GM12878 (cell line): ENCODE data around the gene SLC6A3.

Experiments used
- BRCA1 ChIP-seq: IDR thresholded peaks from 2 replicates; pipeline ENCODE4 v1.6.1; 2011; ENCODE audit warnings: low read depth, low read length, improper control_type of control experiment
- CHD1 ChIP-seq: IDR thresholded peaks from 2 replicates; pipeline ENCODE4 v1.6.1; 2012; ENCODE audit warnings: low read depth, low read length, improper control_type of control experiment
- CTCF ChIP-seq, 3 experiments: IDR thresholded peaks in 2 of 3; conservative IDR thresholded peaks in 1 of 3; 2 replicates each; pipeline ENCODE4 v1.5.1; 2011; ENCODE audit warnings: low read depth in 3 of 3, low read length in 3 of 3, mild to moderate bottlenecking in 3 of 3, control low read depth in 2 of 3, moderate library complexity in 2 of 3, inconsistent platforms in 1 of 3, mixed read lengths in 1 of 3; ENCODE audit not compliant: control insufficient read depth in 2 of 3, insufficient read depth in 1 of 3; ENCODE audit errors: extremely low read depth in 1 of 3
- E2F4 ChIP-seq: IDR thresholded peaks from 2 replicates; pipeline ENCODE4 v1.6.1; 2012; ENCODE audit warnings: low read depth, low read length, improper control_type of control experiment
- EED ChIP-seq: sonication (generic); IDR thresholded peaks from 2 replicates; pipeline ENCODE4 v1.6.1; 2016; ENCODE audit warnings: antibody characterized with exemption, low read depth
- EP300 ChIP-seq, 2 experiments: fragments of 150-350 bp in 1 of 2; IDR thresholded peaks; 2 replicates each; pipeline ENCODE4 v1.6.1; 2011 to 2012; ENCODE audit warnings: low read depth in 2 of 2, low read length in 2 of 2, borderline replicate concordance in 1 of 2, improper control_type of control experiment in 1 of 2, inconsistent platforms in 1 of 2; ENCODE audit not compliant: control insufficient read depth in 1 of 2
- MAX ChIP-seq: IDR thresholded peaks from 2 replicates; pipeline ENCODE4 v1.6.1; 2012; ENCODE audit warnings: low read depth, low read length, improper control_type of control experiment
- NR2C2 ChIP-seq: IDR thresholded peaks from 2 replicates; pipeline ENCODE4 v1.6.1; 2011; ENCODE audit warnings: borderline replicate concordance, low read depth; ENCODE audit not compliant: control insufficient read depth, insufficient read length
- SIN3A ChIP-seq: IDR thresholded peaks from 2 replicates; pipeline ENCODE4 v1.6.1; 2012; ENCODE audit warnings: low read depth, low read length, improper control_type of control experiment
- TARDBP ChIP-seq: IDR thresholded peaks from 2 replicates; pipeline ENCODE4 v1.6.1; 2016; ENCODE audit warnings: borderline replicate concordance
- ZBTB4 ChIP-seq: fragments of 450-650 bp; formaldehyde crosslinking; IDR thresholded peaks from 2 replicates; pipeline ENCODE4 v1.4.0; 2022; ENCODE audit warnings: mild to moderate bottlenecking, moderate library complexity

- TF ChIP-seq NR2C2: no peak
- TF ChIP-seq EED: no peak
- TF ChIP-seq E2F4: no peak
- TF ChIP-seq CHD1: no peak
- no peak for TF ChIP-seq BRCA1
- no peak for TF ChIP-seq SIN3A
- TF ChIP-seq TARDBP: no peak
- TF ChIP-seq EP300 (IDR thresholded peaks at IDR 0.05; ENCODE audit: borderline replicate concordance in 1 of 2, control insufficient read depth in 1 of 2, low read depth in 2 of 2, low read length in 2 of 2): no peak
- no peak for TF ChIP-seq ZBTB4 (CRISPR knock-in tag)
- TF ChIP-seq CTCF (IDR thresholded peaks at IDR 0.05 in 2 of 3, conservative IDR thresholded peaks at IDR 0.05 in 1 of 3; ENCODE audit: control insufficient read depth in 2 of 3, extremely low read depth in 1 of 3, insufficient read depth in 1 of 3, low read depth in 3 of 3, low read length in 3 of 3): no peak
- no peak for TF ChIP-seq MAX
Measured at GRCh38 chr5:1347571-1347970, 97.7 kb downstream of the SLC6A3 start.
